ENCODE measurements around the gene FPGS. TPM values are rescaled to one million over a fixed set of nuclear protein-coding genes. Genes with fewer than 3 reads are reported as not detected.
A peak's percentile ranks its signal among the peaks of the same experiment; 100 is the strongest.

The FPGS gene
- total RNA-seq, 4 donors from 2014 or later: 42.5 to 91.4 (median 63.2) TPM

- Histone ChIP-seq H3K36me3 (no peaks in the 10 kb centered on the region), H3K27ac (no peak overlapping the region), H3K27me3 (no peaks in the 10 kb centered on the region), H3K4me3 (no peak overlapping the region), H3K4me1 (peaks cover 0 to 31% (median 5%) of the 10 kb centered on the region in 3 donors), H3K9me3 (no peaks in the 10 kb centered on the region)
- TF ChIP-seq EP300 (IDR thresholded peaks at IDR 0.05): no peak
- no peak for TF ChIP-seq POLR2A (IDR thresholded peaks at IDR 0.05)
- TF ChIP-seq CTCF (IDR thresholded peaks at IDR 0.05): no peak
- TF ChIP-seq POLR2AphosphoS5 (IDR thresholded peaks at IDR 0.05): no peak
- no peak for ATAC-seq
- 80 to 82% methylated on average over 1 to 2 of the region's 10 CpGs for WGBS, 2 donors (ENCODE audit: low coverage in 1 of 2)
Measured at GRCh38 chr9:127773981-127774380, 28.7 kb upstream of the FPGS start.

DNA sequence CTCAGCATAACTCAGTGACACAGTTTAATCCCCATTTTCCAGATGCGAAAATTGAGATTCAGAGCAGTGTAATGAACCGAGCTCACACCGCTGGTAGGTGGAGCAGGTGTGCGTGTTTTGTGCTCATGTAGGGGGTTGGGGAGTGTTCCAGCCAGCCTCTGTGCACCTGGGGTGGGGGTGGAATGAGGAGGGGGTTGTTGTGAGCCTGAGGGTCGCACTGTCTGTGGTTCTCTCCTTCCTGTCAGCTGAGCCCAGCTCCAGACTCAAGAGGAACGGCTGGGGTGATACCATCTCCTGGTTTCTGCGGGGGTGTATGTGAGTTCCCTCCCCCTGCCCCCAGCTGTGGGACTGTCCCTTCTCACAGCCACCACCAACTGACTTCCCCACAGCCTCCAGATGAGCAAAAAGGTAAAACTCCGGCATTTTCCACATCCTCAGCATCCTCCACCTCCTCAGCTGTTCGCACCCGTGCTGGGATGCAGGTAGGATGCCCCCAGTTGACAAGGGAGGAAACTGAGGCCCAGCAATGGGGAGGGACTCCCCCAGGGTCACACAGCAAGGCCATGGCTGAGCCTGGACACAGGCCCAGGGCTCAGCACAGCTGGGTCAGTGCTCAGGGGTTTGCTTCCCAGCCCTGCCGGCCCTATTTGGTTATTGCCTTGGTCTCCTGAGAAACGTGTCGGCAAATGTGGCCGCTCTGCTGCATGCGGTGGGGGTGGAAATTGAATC, 26.3 kb upstream of the FPGS start:
- Histone ChIP-seq H3K27me3 (no peaks in the 10 kb centered on the region), H3K4me3 (peak overlapping the region in 1 of 2 donors; percentile 23), H3K9me3 (no peaks in the 10 kb centered on the region), H3K36me3 (no peaks in the 10 kb centered on the region), H3K27ac (peak overlapping the region in 1 of 4 donors; percentile 6), H3K4me1 (peaks cover 0 to 17% (median 5%) of the 10 kb centered on the region in 3 donors)
- TF ChIP-seq POLR2A (IDR thresholded peaks at IDR 0.05): no peak
- TF ChIP-seq POLR2AphosphoS5 (IDR thresholded peaks at IDR 0.05): no peak
- no peak for TF ChIP-seq EP300 (IDR thresholded peaks at IDR 0.05)
- no peak for TF ChIP-seq CTCF (IDR thresholded peaks at IDR 0.05)
- no peak for ATAC-seq
- WGBS, 2 donors (ENCODE audit: low coverage in 1 of 2): 70% methylated on average over 8 of the region's 15 CpGs; no CpG with 5 or more reads in 1 of the 2 donors

DNA sequence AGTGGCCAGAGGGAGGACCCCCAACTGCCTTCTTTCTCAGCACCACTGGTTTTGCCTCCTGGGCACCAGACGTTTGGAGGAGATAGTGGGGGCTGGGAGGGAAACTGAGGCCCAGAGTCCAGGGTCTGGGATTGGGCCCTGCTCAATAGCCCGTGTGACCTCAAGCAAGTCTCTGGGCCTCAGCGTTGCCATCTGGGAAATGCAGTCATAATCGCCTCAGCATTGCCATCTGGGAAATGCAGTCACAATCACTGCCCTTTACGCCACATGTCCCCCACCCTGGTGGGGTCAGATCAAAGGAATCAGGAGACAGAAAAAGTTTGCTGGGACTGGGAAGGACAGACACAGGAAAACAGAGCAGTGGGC, 25.8 kb upstream of the FPGS start:
- Histone ChIP-seq H3K27me3 (no peaks in the 10 kb centered on the region), H3K9me3 (no peaks in the 10 kb centered on the region), H3K27ac (peak overlapping the region in 1 of 4 donors; percentile 6), H3K36me3 (no peaks in the 10 kb centered on the region), H3K4me1 (peaks cover 0 to 12% (median 5%) of the 10 kb centered on the region in 3 donors), H3K4me3 (peak overlapping the region in 1 of 2 donors; percentile 23)
- ATAC-seq: no peak
- WGBS, 2 donors (ENCODE audit: low coverage in 1 of 2): 55 to 96% methylated on average over 2 to 3 of the region's 5 CpGs
- TF ChIP-seq POLR2AphosphoS5 (IDR thresholded peaks at IDR 0.05): no peak
- TF ChIP-seq CTCF (IDR thresholded peaks at IDR 0.05): no peak
- no peak for TF ChIP-seq EP300 (IDR thresholded peaks at IDR 0.05)
- no peak for TF ChIP-seq POLR2A (IDR thresholded peaks at IDR 0.05)

DNA sequence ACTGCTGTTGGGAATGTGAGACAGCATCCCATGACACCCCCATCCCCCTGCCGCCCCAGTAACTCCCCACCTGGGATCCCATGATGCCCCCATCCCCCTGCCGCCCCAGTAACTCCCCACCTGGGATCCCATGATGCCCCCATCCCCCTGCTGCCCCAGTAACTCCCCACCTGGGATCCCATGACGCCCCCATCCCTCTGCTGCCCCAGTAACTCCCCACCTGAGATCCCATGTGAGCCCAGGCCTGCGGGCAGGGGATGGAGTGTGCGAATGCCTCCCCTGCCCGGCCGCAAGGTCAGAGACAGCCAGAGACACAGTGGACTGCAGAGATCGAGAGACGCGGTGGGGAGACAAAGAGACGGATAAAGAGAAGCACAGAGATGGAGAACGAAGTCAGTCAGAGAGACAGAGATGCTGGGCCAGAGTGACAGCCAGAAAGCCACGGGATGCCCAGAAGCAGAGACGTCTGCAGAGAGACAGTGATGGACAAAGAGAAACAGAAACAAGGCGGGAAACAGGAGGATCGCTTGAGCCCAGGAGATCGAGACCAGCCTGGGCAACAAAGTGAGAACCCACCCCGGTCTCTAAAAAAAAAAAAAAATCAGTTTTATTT, 25.2 kb upstream of the FPGS start:
- TF ChIP-seq POLR2A (IDR thresholded peaks at IDR 0.05): no peak
- TF ChIP-seq EP300 (IDR thresholded peaks at IDR 0.05): no peak
- no peak for TF ChIP-seq POLR2AphosphoS5 (IDR thresholded peaks at IDR 0.05)
- no peak for TF ChIP-seq CTCF (IDR thresholded peaks at IDR 0.05)
- H3K27me3 ChIP-seq: no peaks in the 10 kb centered on the region
- 59 to 72% methylated on average over 7 to 8 of the region's 18 CpGs for WGBS, 2 donors (ENCODE audit: low coverage in 1 of 2)
- H3K9me3 ChIP-seq: no peaks in the 10 kb centered on the region
- H3K36me3 ChIP-seq: no peaks in the 10 kb centered on the region
- H3K4me3 ChIP-seq: peak overlapping the region in 1 of 2 donors; percentile 23
- no peak overlapping the region for H3K27ac ChIP-seq
- peaks cover 0 to 11% (median 5%) of the 10 kb centered on the region in 3 donors for H3K4me1 ChIP-seq
- ATAC-seq: no peak

Measured in gastroesophageal sphincter (tissue), 4 donors.